Measurements from ENCODE around the gene CYSTM1.

Gene CYSTM1

DNA sequence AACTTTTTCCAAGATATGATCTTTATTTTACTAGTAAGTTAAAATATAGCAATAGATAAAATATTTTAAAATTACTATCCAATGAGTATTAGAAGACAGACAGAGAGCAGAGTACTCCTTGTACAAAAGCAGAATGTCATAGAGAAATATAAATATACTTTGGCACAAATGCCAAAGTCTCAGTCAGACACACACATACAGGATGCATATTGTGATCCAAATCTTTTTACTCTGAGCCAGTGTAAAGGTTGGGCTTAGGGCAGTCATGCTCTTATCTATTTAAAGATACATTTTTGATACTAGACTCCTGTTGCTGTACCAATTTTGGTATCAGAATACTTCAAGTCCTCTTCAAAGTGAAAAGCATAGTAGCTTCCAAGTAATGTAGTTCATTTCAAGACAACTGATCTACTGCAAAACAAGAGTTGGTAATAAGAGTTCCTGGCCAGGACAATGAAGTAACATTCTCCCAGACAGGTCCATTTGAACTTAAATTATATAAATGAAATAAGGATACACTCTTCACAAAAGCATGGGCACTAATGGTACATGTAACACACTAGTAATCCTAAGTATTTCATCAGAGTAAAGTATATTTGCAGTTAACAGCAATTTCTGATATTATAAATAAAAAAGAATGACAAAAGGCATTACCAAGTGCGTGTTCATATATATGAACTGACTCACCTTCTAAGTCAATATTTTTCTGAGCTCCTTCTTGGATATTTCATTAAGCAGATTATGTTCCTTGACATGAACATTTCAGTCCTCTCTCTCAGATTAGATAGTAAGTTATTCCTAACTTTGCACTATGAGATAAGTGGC is 117.4 kb downstream of the CYSTM1 start:
- Histone ChIP-seq H3K4me2 (ENCODE audit: low read length) (peak overlapping the region; percentile 62), H3K4me3 (ENCODE audit: low read length) (no peak overlapping the region), H3K27me3 (ENCODE audit: control insufficient read depth, insufficient read depth, low read length) (no peaks in the 10 kb centered on the region), H3K4me1 (ENCODE audit: control insufficient read depth, insufficient read depth, low read length) (peaks cover 57% of the 10 kb centered on the region), H3K9me3 (replicated peaks; ENCODE audit: low read length) (no peaks in the 10 kb centered on the region), H3K36me3 (ENCODE audit: insufficient read depth, low read length) (no peaks in the 10 kb centered on the region), H3K9ac (ENCODE audit: low read depth, low read length) (peak overlapping the region; percentile 46)
